Activated gamma-delta T cell treated with anti-CD3 and anti-CD28 coated beads, Interleukin-2, amount 50 U/mL, for 16 hours (primary cell): ENCODE results near the gene GALNT15.

Source experiments
- DNase-seq: peaks from one replicate; pipeline ENCODE4 v3.0.0-alpha.2; 2020; ENCODE audit warnings: low read depth

The GALNT15 gene

GRCh38 chr3:16227566-16227965, 53.1 kb downstream of the GALNT15 start:
- no peak for DNase-seq

GRCh38 chr3:16229681-16230080, 55.2 kb downstream of the GALNT15 start:
- no peak for DNase-seq

GRCh38 chr3:16231983-16232382, 57.5 kb downstream of the GALNT15 start:
- no peak for DNase-seq

GRCh38 chr3:16233806-16234205, 59.3 kb downstream of the GALNT15 start:
- no peak for DNase-seq

- DNase-seq = no peak
Measured at GRCh38 chr3:16234281-16234680, 59.8 kb downstream of the GALNT15 start.

- no peak for DNase-seq
Measured at GRCh38 chr3:16236030-16236639, 61.7 kb downstream of the GALNT15 start.

- no peak for DNase-seq
Measured at GRCh38 chr3:16236856-16237393, 62.4 kb downstream of the GALNT15 start.

GRCh38 chr3:16239086-16239770, 64.7 kb downstream of the GALNT15 start:
- no peak for DNase-seq

- DNase-seq = no peak
Measured at GRCh38 chr3:16239780-16240179, 65.3 kb downstream of the GALNT15 start.

- DNase-seq = no peak
Measured at GRCh38 chr3:16240229-16241023, 65.9 kb downstream of the GALNT15 start.

- DNase-seq = no peak
Measured at GRCh38 chr3:16241225-16241624, 66.7 kb downstream of the GALNT15 start.

GRCh38 chr3:16242177-16242576, 67.7 kb downstream of the GALNT15 start:
- no peak for DNase-seq

GRCh38 chr3:16243706-16244490, 69.4 kb downstream of the GALNT15 start:
- DNase-seq = no peak

- no peak for DNase-seq
Measured at GRCh38 chr3:16245609-16246008, 71.1 kb downstream of the GALNT15 start.

GRCh38 chr3:16247282-16248061, 73.0 kb downstream of the GALNT15 start:
- peak; percentile 71 for DNase-seq

- DNase-seq = no peak
Measured at GRCh38 chr3:16248556-16248955, 74.1 kb downstream of the GALNT15 start.

- DNase-seq = no peak
Measured at GRCh38 chr3:16249336-16249735, 74.9 kb downstream of the GALNT15 start.

GRCh38 chr3:16249886-16250285, 75.4 kb downstream of the GALNT15 start:
- no peak for DNase-seq

- no peak for DNase-seq
Measured at GRCh38 chr3:16251316-16252085, 77.0 kb downstream of the GALNT15 start.

- DNase-seq = no peak
Measured at GRCh38 chr3:16252243-16252978, 77.9 kb downstream of the GALNT15 start.
